Stimulated activated CD4-positive, alpha-beta T cell treated with anti-CD3 and anti-CD28 coated beads, Interleukin-1b, Interleukin-23, amount 100 ng/mL, for 24 hours (primary cell): ENCODE results near the gene GGTLC2.

ENCODE experiments used
- DNase-seq, 4 experiments: peaks; one replicate each; pipeline ENCODE4 v3.0.0-alpha.2; 2020; ENCODE audit warnings: low read depth in 4 of 4, low spot score in 1 of 4

The GGTLC2 gene

GRCh38 chr22:22689621-22690345 lies 45.4 kb downstream of the GGTLC2 start:
- no peak for DNase-seq

- DNase-seq, result no peak
Observed at GRCh38 chr22:22691055-22691454, 46.6 kb downstream of the GGTLC2 start.

GRCh38 chr22:22691716-22692701 lies 47.6 kb downstream of the GGTLC2 start:
- no peak for DNase-seq

- peak; percentile 33 to 54 (median 43) for DNase-seq
Observed at GRCh38 chr22:22692707-22693530, 48.5 kb downstream of the GGTLC2 start.

- DNase-seq, result no peak
Observed at GRCh38 chr22:22693531-22693884, 49.1 kb downstream of the GGTLC2 start.

GRCh38 chr22:22694106-22694505 lies 49.7 kb downstream of the GGTLC2 start:
- DNase-seq, result no peak

- no peak for DNase-seq
Observed at GRCh38 chr22:22696104-22696503, 51.7 kb downstream of the GGTLC2 start.
